ENCODE measurements around the gene TFF3.

DNA sequence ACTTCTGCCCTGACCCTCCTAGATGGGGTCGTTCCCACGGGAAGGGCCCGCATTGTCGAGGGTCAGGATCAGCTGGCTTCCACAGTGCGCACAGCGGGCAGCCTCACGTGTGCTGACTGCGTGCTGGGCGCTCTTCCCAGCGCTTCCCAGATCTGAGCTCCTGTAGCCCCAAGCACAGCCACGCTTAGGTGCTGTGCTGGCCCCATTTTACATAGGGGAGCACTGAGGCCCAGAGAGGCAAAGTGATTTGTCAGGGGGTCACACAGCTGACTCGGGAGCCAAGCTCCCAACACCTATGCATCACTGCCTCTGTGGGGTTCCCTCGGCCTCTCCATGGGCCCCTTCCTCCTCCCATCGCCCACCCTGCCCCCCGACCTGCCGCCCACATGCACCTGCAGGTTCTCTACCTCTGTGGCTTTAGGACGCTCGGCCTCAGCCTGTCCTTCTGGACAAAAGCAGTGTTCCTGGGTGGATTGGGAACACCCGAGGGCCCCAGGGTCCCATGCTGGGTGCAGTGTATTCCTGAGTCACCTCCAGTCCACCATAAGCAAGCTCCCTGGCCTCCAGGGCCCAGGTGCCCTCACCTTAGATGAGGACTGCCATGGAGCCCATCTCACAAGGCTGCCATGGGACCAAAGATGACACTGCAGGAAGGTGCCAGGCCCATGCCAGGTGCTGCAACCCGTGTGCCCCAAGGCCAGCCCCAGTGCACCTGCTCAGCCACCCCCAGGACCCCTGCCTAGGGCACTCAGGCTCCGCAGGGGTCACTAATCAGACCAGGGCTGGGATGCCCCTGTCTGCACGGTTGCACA is 23.3 kb downstream of the TFF3 start:
- no peak for TF ChIP-seq FOXA1 (IDR thresholded peaks at IDR 0.05)
- no peak for TF ChIP-seq FOXM1 (IDR thresholded peaks at IDR 0.05; ENCODE audit: borderline replicate concordance)
- TF ChIP-seq TARDBP (IDR thresholded peaks at IDR 0.05): no peak
- no peak for TF ChIP-seq SUZ12 (IDR thresholded peaks at IDR 0.05)
- no peak for TF ChIP-seq HDGF (IDR thresholded peaks at IDR 0.05; ENCODE audit: borderline replicate concordance)
- no peak for TF ChIP-seq BHLHE40 (IDR thresholded peaks at IDR 0.05; ENCODE audit: borderline replicate concordance)
- TF ChIP-seq CTBP1 (IDR thresholded peaks at IDR 0.05; ENCODE audit: borderline replicate concordance): no peak

Data from HEK293T (cell line).